HG03280 (cell line): ENCODE data around the gene IGSF3.

Experiments used
- ATAC-seq: cut with Tn5 transposase; IDR thresholded peaks from one replicate; pipeline ENCODE4 v1.9.1; 2021; ENCODE audit warnings: mild to moderate bottlenecking, moderate library complexity; ENCODE audit not compliant: unreplicated experiment

Gene IGSF3

GRCh38 chr1:116532671-116533428, 134.7 kb downstream of the IGSF3 start:
- no peak for ATAC-seq

- no peak for ATAC-seq
These were observed 135.6 kb downstream of the IGSF3 start for GRCh38 chr1:116531917-116532316.

DNA sequence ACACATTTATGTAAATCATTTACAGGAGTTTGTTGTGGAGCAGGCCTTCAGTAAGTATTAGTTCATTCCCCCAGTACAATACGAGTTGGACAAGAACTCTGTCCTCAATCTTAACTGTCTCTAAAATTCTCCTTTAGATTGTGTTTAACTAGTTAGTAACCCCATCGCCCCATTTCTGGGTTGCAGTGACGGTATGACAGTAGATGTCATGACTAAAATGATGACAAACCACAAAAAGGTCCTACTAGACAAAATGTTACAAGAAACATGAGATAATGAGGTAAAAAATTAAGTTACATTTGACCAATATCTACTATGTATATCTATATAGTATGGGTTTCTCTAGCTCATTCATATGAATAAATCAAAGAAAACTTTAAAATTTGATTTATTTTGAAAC, 137.9 kb downstream of the IGSF3 start:
- no peak for ATAC-seq

GRCh38 chr1:116529199-116529631, 138.3 kb downstream of the IGSF3 start:
- no peak for ATAC-seq

DNA sequence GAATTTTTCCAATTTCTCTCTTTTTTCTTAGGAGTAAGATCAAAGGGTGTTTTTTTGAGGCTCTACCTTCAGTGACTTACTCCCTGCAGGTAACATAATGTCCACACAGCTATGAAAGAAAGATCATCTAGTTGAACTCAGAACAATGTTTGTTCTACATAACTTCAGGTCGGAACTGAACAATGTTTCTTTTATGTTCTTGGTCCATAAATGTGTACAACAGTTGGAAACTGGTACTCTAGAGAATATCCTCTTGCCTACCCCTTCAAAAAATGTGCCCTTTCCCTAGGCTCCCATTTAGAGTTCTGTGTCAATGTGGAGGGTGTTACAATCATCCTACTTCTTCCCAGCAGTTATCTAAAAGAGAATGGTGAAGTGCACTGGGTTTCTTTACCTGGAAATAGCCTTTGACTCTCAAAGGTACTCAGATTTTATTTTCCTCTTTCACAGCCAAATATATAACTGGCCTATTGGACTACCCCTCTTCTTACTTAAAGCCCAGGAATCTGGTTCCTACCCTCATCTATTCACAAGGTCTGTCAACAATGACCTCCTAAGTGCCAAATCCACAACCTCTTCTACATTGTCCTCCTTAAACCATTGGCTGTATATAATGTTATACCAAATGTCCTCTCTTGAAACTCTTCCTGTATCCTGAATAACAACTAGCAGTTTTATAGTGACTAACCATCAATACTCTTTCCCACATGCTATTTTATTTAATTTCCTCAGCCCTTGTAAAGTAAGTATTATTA, 139.0 kb downstream of the IGSF3 start:
- ATAC-seq: no peak

DNA sequence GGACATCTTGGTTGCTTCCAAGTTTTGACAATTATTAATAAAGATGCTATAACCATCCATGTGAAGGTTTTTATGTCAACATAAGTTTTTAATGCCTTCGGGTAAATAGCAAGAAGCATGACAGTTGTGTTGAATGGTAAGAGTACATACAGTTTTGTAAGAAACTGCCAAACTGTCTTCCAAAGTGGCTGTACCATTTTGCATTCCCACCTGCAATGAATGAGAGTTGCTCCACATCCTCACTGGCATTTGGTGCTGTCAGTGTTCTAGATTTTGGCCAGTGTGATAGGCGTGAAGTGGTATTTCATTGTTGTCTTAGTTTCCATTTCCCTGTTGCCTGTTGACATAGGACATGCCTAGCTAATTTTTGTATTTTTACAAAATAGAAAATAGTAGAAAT, 142.1 kb downstream of the IGSF3 start:
- ATAC-seq: no peak
